Measurements from ENCODE around the gene LTBR. TPM values are rescaled to one million over a fixed set of nuclear protein-coding genes. Genes with fewer than 3 reads are reported as not detected.

The LTBR gene
- total RNA-seq, 1 donor from 2014 or later, result 156 TPM

DNA sequence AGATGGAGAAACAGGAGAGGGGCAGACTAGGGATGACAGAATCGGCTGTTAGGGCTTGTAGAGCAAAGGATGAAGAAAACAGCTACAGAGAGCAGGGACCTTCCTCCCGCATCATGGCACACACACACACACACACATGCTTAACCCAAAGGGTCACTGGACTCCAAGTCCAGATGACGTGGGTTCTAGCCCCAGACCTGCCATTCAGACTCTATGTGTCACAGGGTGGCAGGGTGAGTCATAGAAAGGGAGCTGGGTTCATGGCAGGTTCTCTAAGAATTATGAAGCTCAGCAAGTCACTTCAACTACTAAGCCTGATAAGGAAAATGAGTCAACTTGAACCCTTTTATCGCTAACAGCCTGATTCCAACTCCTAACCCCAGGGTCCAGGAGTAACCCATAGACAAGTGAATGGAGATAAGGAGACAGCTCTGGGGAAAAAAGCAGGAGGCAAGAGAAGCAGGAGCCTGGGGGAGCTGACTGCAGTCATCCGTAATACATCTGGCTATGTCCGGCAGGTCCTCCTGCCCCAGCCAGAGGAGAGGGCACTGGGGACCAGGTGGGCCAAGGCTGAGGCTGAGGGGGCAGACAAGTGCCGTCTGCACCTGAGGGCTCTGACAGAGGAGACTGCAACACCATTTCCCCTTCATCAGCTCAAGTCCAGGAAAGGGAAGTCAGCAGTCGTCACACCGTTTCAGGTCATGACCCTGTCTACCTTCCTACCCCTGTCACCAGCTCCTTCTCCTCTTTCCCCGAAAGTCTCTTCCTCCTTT is 38.5 kb upstream of the LTBR start:
- no peaks in the 10 kb centered on the region for H3K27me3 ChIP-seq
- peaks cover 45% of the 10 kb centered on the region for H3K4me1 ChIP-seq
- intact Hi-C loops (cut with DNase I), result no loop called here
- TF ChIP-seq, protein P1, sequence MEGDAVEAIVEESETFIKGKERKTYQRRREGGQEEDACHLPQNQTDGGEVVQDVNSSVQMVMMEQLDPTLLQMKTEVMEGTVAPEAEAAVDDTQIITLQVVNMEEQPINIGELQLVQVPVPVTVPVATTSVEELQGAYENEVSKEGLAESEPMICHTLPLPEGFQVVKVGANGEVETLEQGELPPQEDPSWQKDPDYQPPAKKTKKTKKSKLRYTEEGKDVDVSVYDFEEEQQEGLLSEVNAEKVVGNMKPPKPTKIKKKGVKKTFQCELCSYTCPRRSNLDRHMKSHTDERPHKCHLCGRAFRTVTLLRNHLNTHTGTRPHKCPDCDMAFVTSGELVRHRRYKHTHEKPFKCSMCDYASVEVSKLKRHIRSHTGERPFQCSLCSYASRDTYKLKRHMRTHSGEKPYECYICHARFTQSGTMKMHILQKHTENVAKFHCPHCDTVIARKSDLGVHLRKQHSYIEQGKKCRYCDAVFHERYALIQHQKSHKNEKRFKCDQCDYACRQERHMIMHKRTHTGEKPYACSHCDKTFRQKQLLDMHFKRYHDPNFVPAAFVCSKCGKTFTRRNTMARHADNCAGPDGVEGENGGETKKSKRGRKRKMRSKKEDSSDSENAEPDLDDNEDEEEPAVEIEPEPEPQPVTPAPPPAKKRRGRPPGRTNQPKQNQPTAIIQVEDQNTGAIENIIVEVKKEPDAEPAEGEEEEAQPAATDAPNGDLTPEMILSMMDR (IDR thresholded peaks at IDR 0.05), result no peak
- H3K4me3 ChIP-seq, result no peak overlapping the region
- ATAC-seq, result peak; percentile 4
- no peak for DNase-seq
- no peaks in the 10 kb centered on the region for H3K36me3 ChIP-seq
- peak overlapping the region; percentile 84 for H3K27ac ChIP-seq
- no peaks in the 10 kb centered on the region for H3K9me3 ChIP-seq

DNA sequence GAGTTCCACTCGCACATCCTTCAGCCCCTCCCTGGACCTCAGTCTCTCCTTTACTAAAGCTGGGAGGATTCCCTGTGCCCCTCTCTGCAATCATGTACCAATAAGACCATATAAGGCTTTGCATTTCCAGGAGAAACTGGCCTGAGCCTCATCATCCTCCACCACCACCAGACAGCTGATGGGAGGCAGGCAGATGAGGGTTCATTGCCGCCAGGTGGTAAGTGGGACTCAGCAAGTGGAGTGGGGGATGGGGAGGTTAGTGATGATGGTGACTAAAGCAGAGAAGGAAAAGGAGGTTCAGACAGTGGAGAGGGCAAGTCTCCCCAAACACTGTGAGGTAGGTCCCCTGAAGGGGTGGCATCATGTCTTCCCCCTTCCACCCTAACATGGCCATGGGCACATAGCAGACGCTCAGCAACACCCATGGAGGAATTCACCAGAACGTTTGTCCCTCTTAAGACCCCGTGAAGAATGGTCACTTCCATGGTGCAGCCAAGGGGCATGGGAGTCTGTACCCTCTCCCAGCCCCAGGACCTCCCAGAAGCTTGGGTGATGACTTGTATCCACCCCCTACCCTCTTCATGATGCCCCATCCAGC is 37.6 kb upstream of the LTBR start:
- peak overlapping the region; percentile 84 for H3K27ac ChIP-seq
- ATAC-seq, result no peak
- intact Hi-C loops (cut with DNase I), result no loop called here
- no peaks in the 10 kb centered on the region for H3K36me3 ChIP-seq
- TF ChIP-seq, protein P1 (IDR thresholded peaks at IDR 0.05), result no peak
- no peak for DNase-seq
- no peak overlapping the region for H3K4me3 ChIP-seq
- H3K27me3 ChIP-seq, result no peaks in the 10 kb centered on the region
- H3K9me3 ChIP-seq, result no peaks in the 10 kb centered on the region
- H3K4me1 ChIP-seq, result peaks cover 45% of the 10 kb centered on the region

- no peaks in the 10 kb centered on the region for H3K27me3 ChIP-seq
- H3K4me3 ChIP-seq, result no peak overlapping the region
- H3K4me1 ChIP-seq, result peaks cover 45% of the 10 kb centered on the region
- TF ChIP-seq, protein P1 (IDR thresholded peaks at IDR 0.05), result no peak
- H3K27ac ChIP-seq, result peak overlapping the region; percentile 84
- no peaks in the 10 kb centered on the region for H3K36me3 ChIP-seq
- no peaks in the 10 kb centered on the region for H3K9me3 ChIP-seq
- no peak for DNase-seq
- intact Hi-C loops (cut with DNase I), result no loop called here
- no peak for ATAC-seq
Measured at GRCh38 chr12:6346942-6347341, 37.0 kb upstream of the LTBR start.

- Histone ChIP-seq H3K9me3 (no peaks in the 10 kb centered on the region), H3K4me1 (peaks cover 44% of the 10 kb centered on the region), H3K27me3 (no peaks in the 10 kb centered on the region), H3K27ac (peak overlapping the region; percentile 84), H3K36me3 (no peaks in the 10 kb centered on the region), H3K4me3 (no peak overlapping the region)
- TF ChIP-seq, protein P1 (IDR thresholded peaks at IDR 0.05), result no peak
- no peak for DNase-seq
- ATAC-seq, result peak; percentile 56
- intact Hi-C loops (cut with DNase I), result no loop called here
Measured at GRCh38 chr12:6347367-6348338, 36.3 kb upstream of the LTBR start.

DNA sequence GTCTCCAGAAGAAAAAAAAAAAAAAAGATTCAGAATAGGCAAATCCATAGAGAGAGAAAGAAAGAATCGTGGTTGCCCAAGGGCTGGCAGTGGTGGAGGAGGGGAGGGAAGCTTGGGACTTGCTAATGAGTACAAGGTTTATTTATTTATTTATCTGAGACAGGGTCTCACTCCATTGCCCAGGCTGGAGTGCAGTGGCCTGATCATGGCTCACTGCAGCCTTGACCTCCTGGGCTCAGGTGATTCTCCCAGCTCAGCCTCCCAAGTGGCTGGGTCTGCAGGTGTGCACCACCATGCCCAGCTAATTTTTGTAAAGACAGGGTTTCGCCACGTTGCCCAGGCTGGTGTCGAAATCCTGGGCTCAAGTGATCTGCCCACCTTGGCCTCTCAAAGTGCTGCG is 32.3 kb upstream of the LTBR start:
- peaks cover 31% of the 10 kb centered on the region for H3K4me1 ChIP-seq
- no peak overlapping the region for H3K4me3 ChIP-seq
- H3K36me3 ChIP-seq, result no peaks in the 10 kb centered on the region
- DNase-seq (no peak), ATAC-seq (no peak)
- no peaks in the 10 kb centered on the region for H3K9me3 ChIP-seq
- no peak overlapping the region for H3K27ac ChIP-seq
- no peaks in the 10 kb centered on the region for H3K27me3 ChIP-seq
- intact Hi-C loops (cut with DNase I), result no loop called here
- TF ChIP-seq, protein P1 (IDR thresholded peaks at IDR 0.05), result no peak
